PFSK-1 (cell line): Measurements from ENCODE around the gene PTPRN2.

ENCODE experiments used
- POLR2AphosphoS5 ChIP-seq: IDR thresholded peaks from 2 replicates; pipeline ENCODE4 v1.6.1; 2012; ENCODE audit warnings: low read depth, mild to moderate bottlenecking, control low read depth, low read length, moderate library complexity
- TAF1 ChIP-seq: IDR thresholded peaks from 2 replicates; pipeline ENCODE4 v1.6.1; 2012; ENCODE audit warnings: low read length, control low read depth, borderline replicate concordance; ENCODE audit not compliant: insufficient read depth
- TF ChIP-seq, protein P1 (sequence below), 2 experiments: IDR thresholded peaks; 2 replicates each; pipeline versions ENCODE4 v1.6.1 to v1.8.0; 2011 to 2012; ENCODE audit warnings: low read depth in 2 of 2, low read length in 2 of 2, control low read depth in 1 of 2, inconsistent platforms in 1 of 2, mild to moderate bottlenecking in 1 of 2, moderate library complexity in 1 of 2; ENCODE audit not compliant: insufficient read depth in 1 of 2

DNA sequence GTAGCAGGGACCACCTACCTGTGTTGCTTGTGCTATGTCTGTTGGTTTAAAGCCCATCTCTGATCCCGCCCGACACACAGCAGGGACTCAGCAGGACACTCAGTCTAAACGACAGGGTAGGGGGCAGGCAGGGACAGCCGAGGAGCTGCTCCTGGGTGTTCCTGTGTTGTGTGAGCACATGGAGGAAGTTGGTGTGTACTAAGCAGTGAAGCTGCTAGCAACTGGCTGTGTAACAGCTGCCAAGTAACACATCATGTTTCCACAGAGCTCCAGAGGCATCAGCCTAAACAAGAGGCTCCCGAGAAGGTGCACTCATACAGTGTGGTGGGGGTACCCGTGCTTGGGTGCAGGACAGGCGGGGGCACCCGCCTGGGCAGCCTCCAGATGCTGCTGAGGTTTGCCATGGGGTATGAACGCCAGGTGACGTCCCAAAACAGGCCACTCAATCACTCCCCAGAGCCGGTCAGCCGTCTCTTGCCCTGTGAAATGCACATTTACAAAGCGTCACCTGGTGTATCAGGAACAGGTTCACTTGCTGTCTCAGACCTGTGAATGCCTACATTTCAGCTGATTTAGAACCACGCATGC is 59.6 kb downstream of the PTPRN2 start:
- TF ChIP-seq, protein P1, sequence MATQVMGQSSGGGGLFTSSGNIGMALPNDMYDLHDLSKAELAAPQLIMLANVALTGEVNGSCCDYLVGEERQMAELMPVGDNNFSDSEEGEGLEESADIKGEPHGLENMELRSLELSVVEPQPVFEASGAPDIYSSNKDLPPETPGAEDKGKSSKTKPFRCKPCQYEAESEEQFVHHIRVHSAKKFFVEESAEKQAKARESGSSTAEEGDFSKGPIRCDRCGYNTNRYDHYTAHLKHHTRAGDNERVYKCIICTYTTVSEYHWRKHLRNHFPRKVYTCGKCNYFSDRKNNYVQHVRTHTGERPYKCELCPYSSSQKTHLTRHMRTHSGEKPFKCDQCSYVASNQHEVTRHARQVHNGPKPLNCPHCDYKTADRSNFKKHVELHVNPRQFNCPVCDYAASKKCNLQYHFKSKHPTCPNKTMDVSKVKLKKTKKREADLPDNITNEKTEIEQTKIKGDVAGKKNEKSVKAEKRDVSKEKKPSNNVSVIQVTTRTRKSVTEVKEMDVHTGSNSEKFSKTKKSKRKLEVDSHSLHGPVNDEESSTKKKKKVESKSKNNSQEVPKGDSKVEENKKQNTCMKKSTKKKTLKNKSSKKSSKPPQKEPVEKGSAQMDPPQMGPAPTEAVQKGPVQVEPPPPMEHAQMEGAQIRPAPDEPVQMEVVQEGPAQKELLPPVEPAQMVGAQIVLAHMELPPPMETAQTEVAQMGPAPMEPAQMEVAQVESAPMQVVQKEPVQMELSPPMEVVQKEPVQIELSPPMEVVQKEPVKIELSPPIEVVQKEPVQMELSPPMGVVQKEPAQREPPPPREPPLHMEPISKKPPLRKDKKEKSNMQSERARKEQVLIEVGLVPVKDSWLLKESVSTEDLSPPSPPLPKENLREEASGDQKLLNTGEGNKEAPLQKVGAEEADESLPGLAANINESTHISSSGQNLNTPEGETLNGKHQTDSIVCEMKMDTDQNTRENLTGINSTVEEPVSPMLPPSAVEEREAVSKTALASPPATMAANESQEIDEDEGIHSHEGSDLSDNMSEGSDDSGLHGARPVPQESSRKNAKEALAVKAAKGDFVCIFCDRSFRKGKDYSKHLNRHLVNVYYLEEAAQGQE (IDR thresholded peaks at IDR 0.05; ENCODE audit: insufficient read depth in 1 of 2, low read depth in 2 of 2, low read length in 2 of 2): no peak
- TF ChIP-seq TAF1: no peak
- TF ChIP-seq POLR2AphosphoS5: no peak
